Measurements from ENCODE around the gene TMA7B.
A peak's percentile ranks its signal among the peaks of the same experiment; 100 is the strongest.

Gene TMA7B

DNA sequence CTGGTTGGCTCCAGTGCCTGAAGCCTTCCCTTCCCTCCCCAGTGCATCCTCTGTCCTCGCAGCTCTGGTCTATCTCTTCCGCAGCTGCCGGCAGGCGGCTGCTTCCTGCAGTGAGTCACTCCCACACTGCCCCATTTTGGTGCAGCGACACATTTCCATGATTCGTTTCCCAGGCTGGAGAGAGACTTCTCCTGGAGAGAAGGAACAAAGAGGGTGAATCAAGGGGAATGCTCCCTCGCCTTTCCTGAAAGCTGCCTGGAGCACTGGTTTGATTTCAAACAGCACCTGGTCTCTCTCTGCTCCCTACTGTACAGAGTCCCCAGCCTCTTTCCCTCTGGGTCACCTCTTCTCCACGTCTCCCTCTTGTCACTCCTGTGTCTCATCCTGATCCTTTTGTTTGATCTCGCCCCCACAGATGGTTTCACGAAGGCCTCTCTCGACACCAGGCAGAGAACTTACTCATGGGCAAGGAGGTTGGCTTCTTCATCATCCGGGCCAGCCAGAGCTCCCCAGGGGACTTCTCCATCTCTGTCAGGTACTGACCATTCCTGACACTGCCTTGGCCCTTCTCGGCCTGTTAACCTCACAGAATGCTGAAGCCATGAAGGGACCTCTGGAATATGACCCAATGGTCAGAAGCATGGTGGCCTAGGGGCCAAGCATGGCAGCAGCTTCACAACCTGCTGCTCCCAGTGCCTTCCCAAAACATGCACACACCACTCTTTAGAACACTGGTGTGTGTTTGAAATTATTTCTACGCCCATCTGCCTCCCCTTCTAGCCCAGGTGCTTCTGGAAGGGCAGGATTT, at the start of gene TMA7B:
Gene TMA7B, plus strand, starts transcription at position 758 of the 808 bp plus-strand sequence. CDS start 3,978 bp downstream, outside the sequence.
- peak; percentile 44 for TF ChIP-seq CTCF (conservative IDR thresholded peaks at IDR 0.05; ENCODE audit: low read length)
- DNase-seq (ENCODE audit: low read depth), result peak; percentile 55
- H3K4me3 ChIP-seq (ENCODE audit: low read length), result no peak within 1 kb of the TSS

- DNase-seq (ENCODE audit: low read depth), result no peak
- TF ChIP-seq CTCF (conservative IDR thresholded peaks at IDR 0.05; ENCODE audit: low read length), result no peak
- no peak overlapping the region for H3K4me3 ChIP-seq (ENCODE audit: low read length)
Measured at GRCh38 chr22:39910876-39911613, 49.2 kb upstream of the TMA7B start.

GRCh38 chr22:39913321-39913720, 46.9 kb upstream of the TMA7B start:
- DNase-seq (ENCODE audit: low read depth), result no peak
- no peak for TF ChIP-seq CTCF (conservative IDR thresholded peaks at IDR 0.05; ENCODE audit: low read length)
- H3K4me3 ChIP-seq (ENCODE audit: low read length), result no peak overlapping the region

DNA sequence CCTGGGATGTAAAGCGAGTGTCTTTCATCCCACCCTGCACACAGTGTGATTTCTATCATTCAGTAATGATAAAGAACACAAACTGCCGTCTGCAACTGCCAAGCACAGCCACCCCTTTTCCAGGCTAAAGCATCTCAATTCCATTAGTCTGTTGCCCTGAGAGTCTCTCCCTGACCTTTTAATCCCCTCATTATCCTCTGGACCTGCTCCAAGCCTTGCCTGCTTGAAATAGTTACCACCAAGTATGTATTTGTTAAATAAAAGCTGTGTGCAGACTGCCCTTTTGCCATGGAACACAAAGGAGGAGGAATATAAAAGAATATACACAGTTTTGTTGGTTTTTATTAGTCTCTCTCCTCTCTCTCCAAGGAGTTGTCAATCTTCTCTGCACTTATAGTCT, 46.3 kb upstream of the TMA7B start:
- no peak for TF ChIP-seq CTCF (conservative IDR thresholded peaks at IDR 0.05; ENCODE audit: low read length)
- no peak for DNase-seq (ENCODE audit: low read depth)
- no peak overlapping the region for H3K4me3 ChIP-seq (ENCODE audit: low read length)

GRCh38 chr22:39914584-39914983, 45.6 kb upstream of the TMA7B start:
- no peak for DNase-seq (ENCODE audit: low read depth)
- H3K4me3 ChIP-seq (ENCODE audit: low read length), result no peak overlapping the region
- TF ChIP-seq CTCF (conservative IDR thresholded peaks at IDR 0.05; ENCODE audit: low read length), result no peak

GRCh38 chr22:39915295-39915726, 44.9 kb upstream of the TMA7B start:
- no peak for TF ChIP-seq CTCF (conservative IDR thresholded peaks at IDR 0.05; ENCODE audit: low read length)
- H3K4me3 ChIP-seq (ENCODE audit: low read length), result no peak overlapping the region
- DNase-seq (ENCODE audit: low read depth), result no peak

Measured in AG10803 (cell line).